Upper lobe of right lung (tissue), 1 donor: ENCODE results near the gene MSS51. TPM values are rescaled to one million over a fixed set of nuclear protein-coding genes. Genes with fewer than 3 reads are reported as not detected.

Experiments
- ATAC-seq: fragments of 200-7000 bp; cut with Tn5 transposase; one replicate; pipeline ENCODE4 v1.9.1; 2020; ENCODE audit warnings: mild to moderate bottlenecking, moderate library complexity
- DNase-seq: peaks from one replicate; pipeline ENCODE4 v3.0.0-alpha.2; 2020
- H3K27ac ChIP-seq: fragments of 200-600 bp; one replicate; pipeline ENCODE4 v1.8.0; 2022
- H3K27me3 ChIP-seq: fragments of 200-600 bp; one replicate; pipeline ENCODE4 v1.8.0; 2022; ENCODE audit warnings: mild to moderate bottlenecking
- H3K36me3 ChIP-seq: fragments of 200-600 bp; one replicate; pipeline ENCODE4 v1.8.0; 2022
- H3K4me1 ChIP-seq: fragments of 200-600 bp; one replicate; pipeline ENCODE4 v1.8.0; 2022
- H3K4me3 ChIP-seq: fragments of 200-600 bp; one replicate; pipeline ENCODE4 v1.8.0; 2022; ENCODE audit warnings: mild to moderate bottlenecking
- H3K9me3 ChIP-seq: fragments of 200-600 bp; one replicate; pipeline ENCODE4 v1.8.0; 2022
- intact Hi-C: fragments of 100-400 bp; cut with DNase I; formaldehyde crosslinking; loops from one replicate; pipeline ENCODE4 v1.11.0; 2022
- total RNA-seq: library from RNA; stranded (reverse); fragmentation: NEBNext Ultra II Directional; extraction: Animal tissue kit (Norgen Biotek cat#: 25700); gene quantifications from one replicate; pipeline ENCODE4 v1.2.1, GENCODE V29; 2021
- TF ChIP-seq, protein P1 (sequence below): fragments of 200-600 bp; IDR thresholded peaks from one replicate; pipeline ENCODE4 v1.8.0; 2022; ENCODE audit warnings: antibody characterized with exemption
- donor health status: DM: no; HTN: yes; CAD: no; lungs with severe emphysema.

Gene MSS51
- total RNA-seq, 1 donor from 2014 or later, result 3.0 TPM

DNA sequence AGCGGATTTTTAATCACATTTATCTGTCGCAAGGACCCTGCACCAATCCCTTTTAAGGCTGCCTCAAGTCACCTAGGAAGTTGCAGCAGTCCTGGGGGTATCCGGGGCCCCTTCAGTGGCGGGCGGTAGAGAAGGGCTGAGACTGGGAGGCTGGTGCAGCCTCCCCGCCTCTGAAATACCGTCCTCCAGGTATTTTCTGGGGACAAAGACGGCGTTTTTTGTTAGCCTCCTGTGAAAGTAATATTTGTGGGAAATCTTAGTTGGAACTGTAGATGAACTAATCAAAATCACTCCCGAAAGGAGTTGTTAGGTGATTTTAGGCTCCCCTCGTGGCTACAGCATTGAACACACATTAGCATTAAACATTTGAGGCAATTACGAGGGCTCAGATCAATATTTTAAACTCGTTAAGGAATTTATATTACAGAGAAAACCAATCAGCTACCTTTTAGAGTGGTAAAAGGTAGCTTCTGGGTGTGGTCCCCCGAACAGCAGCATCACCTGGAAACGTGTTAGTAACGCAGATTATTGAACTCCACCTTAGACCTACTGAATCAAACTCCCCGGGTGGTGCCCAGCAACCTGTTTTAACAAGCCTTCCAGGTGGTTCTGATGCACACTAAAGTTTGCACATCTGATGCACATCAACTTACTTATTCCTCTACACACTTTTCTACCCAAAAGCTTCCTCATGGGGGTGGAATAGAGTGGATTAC, 19.0 kb downstream of the MSS51 start:
- TF ChIP-seq, protein P1, sequence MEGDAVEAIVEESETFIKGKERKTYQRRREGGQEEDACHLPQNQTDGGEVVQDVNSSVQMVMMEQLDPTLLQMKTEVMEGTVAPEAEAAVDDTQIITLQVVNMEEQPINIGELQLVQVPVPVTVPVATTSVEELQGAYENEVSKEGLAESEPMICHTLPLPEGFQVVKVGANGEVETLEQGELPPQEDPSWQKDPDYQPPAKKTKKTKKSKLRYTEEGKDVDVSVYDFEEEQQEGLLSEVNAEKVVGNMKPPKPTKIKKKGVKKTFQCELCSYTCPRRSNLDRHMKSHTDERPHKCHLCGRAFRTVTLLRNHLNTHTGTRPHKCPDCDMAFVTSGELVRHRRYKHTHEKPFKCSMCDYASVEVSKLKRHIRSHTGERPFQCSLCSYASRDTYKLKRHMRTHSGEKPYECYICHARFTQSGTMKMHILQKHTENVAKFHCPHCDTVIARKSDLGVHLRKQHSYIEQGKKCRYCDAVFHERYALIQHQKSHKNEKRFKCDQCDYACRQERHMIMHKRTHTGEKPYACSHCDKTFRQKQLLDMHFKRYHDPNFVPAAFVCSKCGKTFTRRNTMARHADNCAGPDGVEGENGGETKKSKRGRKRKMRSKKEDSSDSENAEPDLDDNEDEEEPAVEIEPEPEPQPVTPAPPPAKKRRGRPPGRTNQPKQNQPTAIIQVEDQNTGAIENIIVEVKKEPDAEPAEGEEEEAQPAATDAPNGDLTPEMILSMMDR, result no peak
- ATAC-seq (no peak), DNase-seq (no peak)
- Histone ChIP-seq H3K36me3 (no peaks in the 10 kb centered on the region), H3K27me3 (no peaks in the 10 kb centered on the region), H3K27ac (peak overlapping the region; percentile 96), H3K9me3 (no peaks in the 10 kb centered on the region), H3K4me1 (peaks cover 19% of the 10 kb centered on the region), H3K4me3 (peak overlapping the region; percentile 90)
- intact Hi-C loops, result no loop called here

DNA sequence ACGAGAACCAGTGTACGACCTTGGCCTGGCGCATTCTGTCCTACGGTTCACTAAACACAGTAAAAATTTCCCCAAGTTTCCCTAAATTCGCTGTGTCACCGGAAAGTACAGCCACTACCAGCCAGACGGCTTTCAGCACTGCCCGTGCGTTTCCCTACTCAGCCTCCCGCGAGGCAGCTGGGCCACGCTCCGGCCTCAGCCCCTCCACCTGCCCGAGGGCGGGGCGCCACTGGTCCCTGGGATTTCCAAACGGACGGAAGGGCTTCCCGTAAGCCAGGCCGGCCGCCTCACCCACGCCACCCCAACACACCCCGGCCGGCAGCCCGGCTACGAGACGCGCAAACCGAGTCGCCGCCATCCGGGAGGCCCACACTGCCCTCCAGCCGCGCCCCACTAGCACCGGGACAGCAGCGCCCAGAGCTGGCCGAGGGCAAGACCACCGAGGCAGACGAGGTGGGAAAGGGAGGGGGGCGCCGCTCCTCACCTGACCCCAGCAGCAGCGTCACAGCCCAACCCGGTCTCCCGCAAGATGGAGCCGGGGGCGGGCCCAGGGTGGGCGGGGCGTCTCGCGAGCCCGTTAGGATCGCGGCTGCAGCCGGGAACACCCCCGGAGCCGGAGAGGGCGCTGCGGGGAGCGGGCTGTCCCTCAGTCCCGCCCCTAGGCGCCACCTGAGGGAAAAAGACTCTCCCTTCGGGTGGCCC, 19.7 kb downstream of the MSS51 start, which contains the start of gene ANXA7:
TSS of gene ANXA7 (minus strand) at position 531 of the 702 bp plus-strand sequence. CDS start 13,202 bp downstream, outside the sequence.
- H3K9me3 ChIP-seq, result no peaks in the 10 kb centered on the region
- H3K36me3 ChIP-seq, result no peaks in the 10 kb centered on the region
- H3K4me3 ChIP-seq, result peak within 1 kb of the TSS; percentile 90
- H3K27me3 ChIP-seq, result no peaks in the 10 kb centered on the region
- intact Hi-C loops, result no loop called here
- TF ChIP-seq, protein P1, result peak; percentile 51
- H3K4me1 ChIP-seq, result peaks cover 19% of the 10 kb centered on the region
- peak; percentile 99 for ATAC-seq
- peak; percentile 98 for DNase-seq
- peak within 1 kb of the TSS; percentile 96 for H3K27ac ChIP-seq

DNA sequence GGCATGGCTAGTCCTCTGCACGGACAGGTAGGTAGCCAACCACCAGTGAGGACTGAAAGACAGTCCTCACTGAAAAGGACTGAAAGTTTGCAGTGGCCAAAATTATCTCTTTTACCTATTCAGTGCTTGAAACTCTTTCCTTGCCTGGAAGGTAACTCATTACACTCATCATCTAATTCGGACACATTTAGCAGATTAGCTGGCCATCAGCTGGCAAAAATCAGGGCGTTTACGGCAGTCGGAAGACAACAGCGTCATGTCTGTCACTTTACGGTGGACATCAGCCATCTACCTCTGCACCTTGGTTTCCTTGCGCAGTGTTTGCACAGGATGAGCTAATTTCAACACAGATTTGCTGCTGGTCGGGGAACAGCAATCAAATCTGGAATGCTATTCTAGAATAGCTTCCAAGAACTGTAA, 20.2 kb downstream of the MSS51 start:
- no peaks in the 10 kb centered on the region for H3K27me3 ChIP-seq
- intact Hi-C loops, result no loop called here
- H3K4me1 ChIP-seq, result peaks cover 23% of the 10 kb centered on the region
- peak overlapping the region; percentile 90 for H3K4me3 ChIP-seq
- H3K36me3 ChIP-seq, result no peaks in the 10 kb centered on the region
- TF ChIP-seq, protein P1, result no peak
- H3K9me3 ChIP-seq, result no peaks in the 10 kb centered on the region
- DNase-seq (no peak), ATAC-seq (peak; percentile 51)
- H3K27ac ChIP-seq, result peak overlapping the region; percentile 96

DNA sequence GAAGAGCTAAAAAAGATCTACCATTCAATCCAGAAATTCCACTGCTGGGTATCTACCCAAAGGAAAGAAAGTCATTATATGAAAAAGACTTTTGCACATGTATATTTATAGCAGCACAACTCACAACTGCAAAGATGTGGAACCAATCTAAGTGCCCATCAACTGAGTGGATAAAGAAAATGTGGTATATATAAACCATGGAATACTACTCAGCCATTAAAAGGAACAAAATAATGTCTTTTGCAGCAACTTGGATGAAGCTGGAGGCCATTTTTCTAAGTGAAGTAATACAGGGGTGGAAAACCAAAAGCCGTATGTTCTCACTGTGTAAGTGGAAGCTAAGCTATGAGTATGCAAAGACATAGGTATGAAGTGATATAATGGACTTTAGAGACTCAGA, 22.5 kb downstream of the MSS51 start:
- Histone ChIP-seq H3K27me3 (no peaks in the 10 kb centered on the region), H3K9me3 (no peaks in the 10 kb centered on the region), H3K4me1 (peaks cover 23% of the 10 kb centered on the region), H3K27ac (no peak overlapping the region), H3K4me3 (no peak overlapping the region), H3K36me3 (peaks cover 4% of the 10 kb centered on the region)
- intact Hi-C loops, result no loop called here
- ATAC-seq (no peak), DNase-seq (no peak)
- TF ChIP-seq, protein P1, result no peak

GRCh38 chr10:73408978-73409521, 24.3 kb downstream of the MSS51 start:
- Histone ChIP-seq H3K27me3 (no peaks in the 10 kb centered on the region), H3K27ac (no peak overlapping the region), H3K36me3 (peaks cover 4% of the 10 kb centered on the region), H3K9me3 (no peaks in the 10 kb centered on the region), H3K4me1 (peaks cover 17% of the 10 kb centered on the region), H3K4me3 (no peak overlapping the region)
- ATAC-seq, result no peak
- DNase-seq, result no peak
- intact Hi-C loops, result no loop called here
- TF ChIP-seq, protein P1, result no peak
